GM12878 (cell line): ENCODE measurements around the gene VCP. TPM values are rescaled to one million over a fixed set of nuclear protein-coding genes. Genes with fewer than 3 reads are reported as not detected.

Experiments used
- ATAC-seq: fragments of 200-7000 bp; cut with Tn5 transposase; 3 replicates; pipeline ENCODE4 v1.9.1; 2020; ENCODE audit warnings: mild to moderate bottlenecking, moderate library complexity
- BruUV-seq: library from RNA; stranded (reverse); fragments of 400-500 nt; replicated peaks from 2 replicates; lab custom pipeline; 2021; lab: Mats Ljungman, UMichigan
- CTCF ChIA-PET: fragments of 300-600 bp; sonication (Branson Sonifier 250); formaldehyde crosslinking; extraction: SDS; loops from one replicate; lab custom pipeline; 2021; ENCODE audit warnings: inconsistent platforms; lab: Yijun Ruan, JAX
- POLR2A ChIA-PET: fragments of 350-600 bp; formaldehyde crosslinking; extraction: SDS; loops from one replicate; lab custom pipeline; 2021; ENCODE audit warnings: inconsistent platforms; lab: Charles Lee
- RAD21 ChIA-PET: fragments of 300-600 bp; sonication (Branson Sonifier 250); formaldehyde crosslinking; loops from one replicate; lab custom pipeline; 2023; ENCODE audit warnings: antibody characterized with exemption; ENCODE audit not compliant: unreplicated experiment; lab: Charles Lee
- SMC1A ChIA-PET: fragments of 300-600 bp; sonication (Branson Sonifier 250); formaldehyde crosslinking; loops from one replicate; lab custom pipeline; 2023; ENCODE audit not compliant: unreplicated experiment, uncharacterized antibody; lab: Charles Lee
- DNase-seq: peaks from one replicate; pipeline ENCODE4 v3.0.0-alpha.2; 2011; ENCODE audit warnings: low read depth, low spot score
- FAIRE-seq: peaks from 3 replicates; lab custom pipeline; 2011; peaks lifted over from hg19 to GRCh38; lab: Jason Lieb, UNC
- H2AFZ ChIP-seq: 2 replicates; pipeline ENCODE4 v1.6.0; 2011; ENCODE audit warnings: low read depth, low read length, control low read depth; ENCODE audit not compliant: control insufficient read depth
- H3K27ac ChIP-seq: 2 replicates; pipeline ENCODE4 v1.5.1; 2011; ENCODE audit warnings: control low read depth; ENCODE audit not compliant: control insufficient read depth, insufficient read depth
- H3K27me3 ChIP-seq, 2 experiments: replicated peaks in 1 of 2; 2 replicates each; pipeline versions ENCODE4 v1.6.0 to v1.6.1; 2011; ENCODE audit warnings: low read length in 1 of 2; ENCODE audit not compliant: control insufficient read depth in 2 of 2, insufficient read depth in 2 of 2
- H3K36me3 ChIP-seq, 2 experiments: 2 replicates each; pipeline ENCODE4 v1.5.1; 2011; ENCODE audit warnings: low read length in 1 of 2; ENCODE audit not compliant: control insufficient read depth in 2 of 2, insufficient read depth in 2 of 2
- H3K4me1 ChIP-seq: 2 replicates; pipeline ENCODE4 v1.6.1; 2011; ENCODE audit warnings: mild to moderate bottlenecking, low read length, moderate library complexity, mixed read lengths; ENCODE audit not compliant: control insufficient read depth, insufficient read depth
- H3K4me2 ChIP-seq: 2 replicates; pipeline ENCODE4 v1.6.0; 2011; ENCODE audit warnings: control low read depth; ENCODE audit not compliant: control insufficient read depth, insufficient read depth
- H3K4me3 ChIP-seq: fragments of 200-600 bp; sonication (generic); 2 replicates; pipeline ENCODE4 v1.5.1; 2016
- H3K79me2 ChIP-seq: 2 replicates; pipeline ENCODE4 v1.6.0; 2011; ENCODE audit warnings: low read length; ENCODE audit not compliant: control insufficient read depth, insufficient read depth
- H3K9ac ChIP-seq: 2 replicates; pipeline ENCODE4 v1.8.0; 2011; ENCODE audit warnings: low read length, control low read depth, mixed read lengths; ENCODE audit not compliant: control insufficient read depth, insufficient read depth
- H3K9me3 ChIP-seq: replicated peaks from 3 replicates; pipeline ENCODE4 v1.5.1; 2011; ENCODE audit warnings: mild to moderate bottlenecking, low read length; ENCODE audit not compliant: control insufficient read depth, insufficient read depth
- H4K20me1 ChIP-seq: 2 replicates; pipeline ENCODE4 v1.6.0; 2011; ENCODE audit not compliant: control insufficient read depth, insufficient read depth
- ATF7 ChIP-seq: fragments of 450-650 bp; IDR thresholded peaks from 2 replicates; pipeline ENCODE4 v1.6.1; 2016; ENCODE audit warnings: low read depth, mild to moderate bottlenecking
- BCL3 ChIP-seq: IDR thresholded peaks from 2 replicates; pipeline ENCODE4 v1.6.1; 2011; ENCODE audit warnings: borderline replicate concordance, low read depth, mild to moderate bottlenecking, moderate library complexity, low read length; ENCODE audit not compliant: insufficient read depth, poor library complexity, severe bottlenecking
- CBFB ChIP-seq: IDR thresholded peaks from 2 replicates; pipeline ENCODE4 v1.6.1; 2016; ENCODE audit warnings: antibody characterized with exemption, low read depth
- CTCF ChIP-seq, 3 experiments: IDR thresholded peaks in 2 of 3; conservative IDR thresholded peaks in 1 of 3; 2 replicates each; pipeline ENCODE4 v1.5.1; 2011; ENCODE audit warnings: low read depth in 3 of 3, low read length in 3 of 3, mild to moderate bottlenecking in 3 of 3, control low read depth in 2 of 3, moderate library complexity in 2 of 3, inconsistent platforms in 1 of 3, mixed read lengths in 1 of 3; ENCODE audit not compliant: control insufficient read depth in 2 of 3, insufficient read depth in 1 of 3; ENCODE audit errors: extremely low read depth in 1 of 3
- ELK1 ChIP-seq: IDR thresholded peaks from 2 replicates; pipeline ENCODE4 v1.6.1; 2012; ENCODE audit warnings: low read depth, low read length, improper control_type of control experiment
- HDAC2 ChIP-seq: fragments of 200-600 bp; sonication (generic); IDR thresholded peaks from 2 replicates; pipeline ENCODE4 v1.6.1; 2017
- HDAC6 ChIP-seq: fragments of 200-600 bp; sonication (generic); IDR thresholded peaks from one replicate; pipeline ENCODE4 v1.8.0; 2017; ENCODE audit warnings: antibody characterized with exemption; ENCODE audit not compliant: unreplicated experiment
- HSF1 ChIP-seq: fragments of 150-350 bp; IDR thresholded peaks from 2 replicates; pipeline ENCODE4 v1.6.1; 2014; ENCODE audit warnings: mild to moderate bottlenecking, low read depth, low read length
- IRF4 ChIP-seq: IDR thresholded peaks from 2 replicates; pipeline ENCODE4 v1.6.1; 2011; ENCODE audit warnings: low read depth, low read length
- MEF2B ChIP-seq: fragments of 450-650 bp; IDR thresholded peaks from 2 replicates; pipeline ENCODE4 v1.6.1; 2018; ENCODE audit warnings: mild to moderate bottlenecking, moderate library complexity; ENCODE audit not compliant: partially characterized antibody, poor library complexity, severe bottlenecking
- MTA3 ChIP-seq: IDR thresholded peaks from 2 replicates; pipeline ENCODE4 v1.6.1; 2012; ENCODE audit warnings: low read length, inconsistent platforms, borderline replicate concordance
- NR2C2 ChIP-seq: IDR thresholded peaks from 2 replicates; pipeline ENCODE4 v1.6.1; 2011; ENCODE audit warnings: borderline replicate concordance, low read depth; ENCODE audit not compliant: control insufficient read depth, insufficient read length
- RELB ChIP-seq: fragments of 450-650 bp; IDR thresholded peaks from 2 replicates; pipeline ENCODE4 v1.6.1; 2017; ENCODE audit warnings: low read depth, mild to moderate bottlenecking, moderate library complexity
- RUNX3 ChIP-seq: IDR thresholded peaks from 2 replicates; pipeline ENCODE4 v1.6.1; 2012; ENCODE audit warnings: low read length, inconsistent platforms
- USF1 ChIP-seq: IDR thresholded peaks from 2 replicates; pipeline ENCODE4 v1.6.1; 2011; ENCODE audit warnings: borderline replicate concordance, low read depth, mild to moderate bottlenecking, moderate library complexity, mixed read lengths, low read length; ENCODE audit not compliant: insufficient read depth; ENCODE audit errors: extremely low read length
- WGBS: methylation state at CpG from one replicate; pipeline ENCODE4 v1.1.6; 2016; ENCODE audit warnings: low lambda C conversion rate; ENCODE audit not compliant: insufficient replicate concordance, insufficient coverage; ENCODE audit errors: missing lambda C conversion rate; 5-methylcytosine and 5-hydroxymethylcytosine counted together
- in situ Hi-C: fragments of 300-500 bp; cut with MboI; formaldehyde crosslinking; loops from 9 replicates; pipeline ENCODE4 v1.14.3; 2018; ENCODE audit warnings: mixed read lengths
- intact Hi-C: fragments of 100-400 bp; cut with micrococcal nuclease; formaldehyde crosslinking; loops from one replicate; pipeline ENCODE4 v1.14.2; 2022; ENCODE audit not compliant: unreplicated experiment
- polyA plus RNA-seq, 11 experiments: library from polyadenylated mRNA; depleted of rRNA in 4 of 11; unstranded in 6 of 11; stranded (reverse) in 5 of 11; fragments of >200 nt; fragmentation: Nextera tagmentation in 4 of 11; fragmentation: Illumina TruSeq in 1 of 11; extraction: Ambion mirVana in 4 of 11; extraction: Trizol in 1 of 11; gene quantifications; 1 replicate in 1 of 11; 2 replicates in 10 of 11; pipeline versions ENCODE4 v1.2.1 to v1.2.3, GENCODE V29; 2011 to 2016; ENCODE audit warnings: inconsistent platforms in 2 of 11, missing spikeins in 2 of 11, low read depth in 1 of 11
- total RNA-seq, 4 experiments: library from RNA; depleted of rRNA in 3 of 4; stranded (reverse); fragments of >200 nt in 3 of 4; fragmentation: Illumina TruSeq in 1 of 4; extraction: Trizol in 1 of 4; gene quantifications; 2 replicates each; pipeline versions ENCODE4 v1.2.1 to v1.2.3, GENCODE V29; 2013 to 2021

VCP gene
- total and polyA plus RNA-seq, 10 of the 15 experiments (the other 5 are each of a cell fraction or from before 2014, with no cell fraction given) = 7.4 to 327 (median 244) TPM

- Histone ChIP-seq H3K4me1 (peaks cover 10% of the 10 kb centered on the region), H3K36me3 (peaks cover 2% of the 10 kb centered on the region in 2 experiments; a peak in 3 of 4 replicates), H3K9ac (no peak overlapping the region), H3K27ac (no peak overlapping the region), H3K9me3 (no peaks in the 10 kb centered on the region), H2AFZ (no peak overlapping the region), H3K79me2 (no peaks in the 10 kb centered on the region), H4K20me1 (no peaks in the 10 kb centered on the region), H3K4me2 (no peak overlapping the region), H3K4me3 (no peak overlapping the region), H3K27me3 (no peaks in the 10 kb centered on the region)
- ChIA-PET SMC1A (interaction anchor here (1.3 kb wide), 1 partner anchor 12 kb away, joined by 3 read pairs; the partner anchor contains the start of gene PIGO), POLR2A (no interaction called here), RAD21 (no interaction called here), CTCF (interaction anchor here (1.8 kb wide), 1 partner anchor 11 kb away, joined by 7 read pairs; the partner anchor contains the start of gene PIGO)
- no peak for DNase-seq
- no peak for ATAC-seq
- WGBS = 48% methylated on average over 6 of the region's 6 CpGs
- intact Hi-C loops = no loop called here
- no peak for FAIRE-seq
- in situ Hi-C loops = loop anchor here (10.0 kb wide), 2 partner anchors 626 to 706 kb away; partner anchors contain the start of genes CREB3, HINT2, SPAG8 and TLN1
- no TSS peak for BruUV-seq
- TF ChIP-seq RUNX3 = no peak
- no peak for TF ChIP-seq CTCF (IDR thresholded peaks at IDR 0.05 in 2 of 3, conservative IDR thresholded peaks at IDR 0.05 in 1 of 3; ENCODE audit: control insufficient read depth in 2 of 3, extremely low read depth in 1 of 3, insufficient read depth in 1 of 3, low read depth in 3 of 3, low read length in 3 of 3)
- no peak for TF ChIP-seq CBFB
- no peak for TF ChIP-seq USF1
- TF ChIP-seq HDAC2 = no peak
- TF ChIP-seq IRF4 = no peak
- TF ChIP-seq NR2C2 = no peak
- TF ChIP-seq RELB = no peak
- TF ChIP-seq HSF1 = no peak
- TF ChIP-seq HDAC6 = no peak
- TF ChIP-seq ATF7 = no peak
- no peak for TF ChIP-seq MEF2B
- no peak for TF ChIP-seq ELK1
- no peak for TF ChIP-seq BCL3
- TF ChIP-seq MTA3 = no peak
These were observed 36.0 kb upstream of the VCP start for GRCh38 chr9:35108461-35108860.
